NCI-H2107 treated with DMSO at 0.1 percent for 48 hours (cell line): ENCODE results near the gene TPPP.

Source experiments
- DNase-seq: peaks from one replicate; lab custom pipeline; 2025; ENCODE audit not compliant: unreplicated experiment; lab: John Stamatoyannopoulos, UW

The TPPP gene

DNA sequence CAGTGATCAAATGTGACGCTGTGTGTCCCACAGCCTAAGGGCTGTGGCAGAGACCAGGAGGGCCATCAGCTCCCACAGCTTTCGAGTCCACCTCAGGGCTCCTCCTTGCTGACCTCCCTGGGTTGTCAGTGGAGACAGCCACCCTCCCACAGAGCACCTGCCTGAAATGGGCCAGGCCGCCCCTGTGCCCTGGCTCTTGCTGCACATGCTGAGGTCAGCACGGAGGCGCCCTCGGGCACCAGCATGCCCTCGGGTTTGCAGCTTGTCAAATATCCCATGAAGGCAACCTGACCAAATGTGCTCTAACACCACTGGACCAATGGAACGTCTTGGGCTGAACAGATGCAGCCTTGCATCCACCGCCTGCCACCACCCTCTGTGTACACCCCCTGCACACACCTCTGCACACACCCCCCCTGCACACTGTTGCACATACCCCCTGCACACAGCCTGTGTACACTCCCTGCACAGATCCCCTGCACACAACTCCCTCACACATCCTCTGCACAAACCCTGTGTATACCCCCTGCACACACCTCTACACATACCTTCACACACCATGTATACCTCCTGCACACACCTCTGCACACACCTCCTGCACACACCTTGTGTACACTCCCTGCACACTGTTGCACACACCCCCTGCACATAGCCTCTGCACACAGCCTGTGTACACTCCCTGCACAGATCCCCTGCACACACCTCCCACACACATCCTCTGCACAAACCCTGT lies 83.0 kb downstream of the TPPP start:
- DNase-seq, result no peak
